Progenitor cell of endocrine pancreas (in vitro differentiated cells): Measurements from ENCODE around the gene MRPS26. TPM values are rescaled to one million over a fixed set of nuclear protein-coding genes. Genes with fewer than 3 reads are reported as not detected.
"Not testable (repeated sequence)": the region's sequence is repeated elsewhere in the genome, so short reads cannot be mapped to it uniquely, and the experiment has no call there.

Experiments used
- DNase-seq: peaks from one replicate; pipeline ENCODE4 v3.0.0; 2021; ENCODE audit warnings: low spot score; ENCODE audit not compliant: unreplicated experiment
- H3K27ac Mint-ChIP-seq: 2 replicates; pipeline ENCODE4 v1.8.0; 2021; ENCODE audit warnings: mild to moderate bottlenecking, moderate library complexity, mixed read lengths
- H3K27me3 Mint-ChIP-seq: 2 replicates; pipeline ENCODE4 v1.8.0; 2021; ENCODE audit warnings: mixed read lengths
- H3K36me3 Mint-ChIP-seq: 2 replicates; pipeline ENCODE4 v1.8.0; 2022; ENCODE audit warnings: mixed read lengths; ENCODE audit not compliant: insufficient read depth
- H3K4me1 Mint-ChIP-seq: 2 replicates; pipeline ENCODE4 v1.8.0; 2021; ENCODE audit warnings: low read depth, mixed read lengths
- H3K4me3 Mint-ChIP-seq: 2 replicates; pipeline ENCODE4 v1.8.0; 2021; ENCODE audit warnings: low read depth, mild to moderate bottlenecking, moderate library complexity, mixed read lengths
- H3K9me3 Mint-ChIP-seq: 2 replicates; pipeline ENCODE4 v1.8.0; 2021; ENCODE audit warnings: low read depth, mixed read lengths
- total RNA-seq: library from RNA; stranded (reverse); gene quantifications from 2 replicates; pipeline ENCODE4 v1.2.1, GENCODE V29; 2021
- TF ChIP-seq, protein P1 (sequence below): fragments of 200-600 bp; sonication (generic); IDR thresholded peaks from one replicate; pipeline ENCODE4 v1.5.0; 2021; ENCODE audit warnings: antibody characterized with exemption, mild to moderate bottlenecking; ENCODE audit not compliant: unreplicated experiment

MRPS26 gene
- total RNA-seq, 1 donor from 2014 or later: 74.3 TPM

DNA sequence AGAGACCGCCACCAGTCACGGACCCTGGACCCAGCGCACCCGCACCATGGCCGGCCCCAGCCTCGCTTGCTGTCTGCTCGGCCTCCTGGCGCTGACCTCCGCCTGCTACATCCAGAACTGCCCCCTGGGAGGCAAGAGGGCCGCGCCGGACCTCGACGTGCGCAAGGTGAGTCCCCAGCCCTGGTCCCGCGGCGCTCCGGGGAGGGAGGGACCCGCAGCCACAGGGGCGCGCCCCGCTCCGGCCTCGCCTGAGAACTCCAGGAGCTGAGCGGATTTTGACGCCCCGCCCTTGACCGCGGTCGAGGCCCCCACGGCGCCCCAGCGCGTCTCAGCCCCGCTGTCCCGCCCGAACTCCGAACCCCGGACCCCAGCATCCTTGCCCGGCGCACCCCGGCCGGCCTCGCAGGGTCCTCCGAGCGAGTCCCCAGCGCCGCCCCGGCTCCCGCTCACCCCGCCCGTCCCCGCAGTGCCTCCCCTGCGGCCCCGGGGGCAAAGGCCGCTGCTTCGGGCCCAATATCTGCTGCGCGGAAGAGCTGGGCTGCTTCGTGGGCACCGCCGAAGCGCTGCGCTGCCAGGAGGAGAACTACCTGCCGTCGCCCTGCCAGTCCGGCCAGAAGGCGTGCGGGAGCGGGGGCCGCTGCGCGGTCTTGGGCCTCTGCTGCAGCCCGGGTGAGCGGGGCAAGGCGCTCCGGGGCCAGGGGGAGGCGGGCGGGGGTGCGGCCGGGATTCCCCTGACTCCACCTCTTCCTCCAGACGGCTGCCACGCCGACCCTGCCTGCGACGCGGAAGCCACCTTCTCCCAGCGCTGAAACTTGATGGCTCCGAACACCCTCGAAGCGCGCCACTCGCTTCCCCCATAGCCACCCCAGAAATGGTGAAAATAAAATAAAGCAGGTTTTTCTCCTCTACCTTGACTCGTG, 26.0 kb downstream of the MRPS26 start, which contains the start of gene OXT:
OXT (plus strand) TSS at position 11 of the 920 bp plus-strand sequence; CDS start at position 47, 36 bp downstream.
- Mint-ChIP-seq H3K4me1 (peaks cover 6% of the 10 kb centered on the region), H3K9me3 (no peaks in the 10 kb centered on the region), H3K4me3 (peak within 1 kb of the TSS; percentile 56), H3K27me3 (peaks cover 32% of the 10 kb centered on the region), H3K36me3 (no peaks in the 10 kb centered on the region), H3K27ac (peak within 1 kb of the TSS; percentile 78)
- TF ChIP-seq, protein P1, sequence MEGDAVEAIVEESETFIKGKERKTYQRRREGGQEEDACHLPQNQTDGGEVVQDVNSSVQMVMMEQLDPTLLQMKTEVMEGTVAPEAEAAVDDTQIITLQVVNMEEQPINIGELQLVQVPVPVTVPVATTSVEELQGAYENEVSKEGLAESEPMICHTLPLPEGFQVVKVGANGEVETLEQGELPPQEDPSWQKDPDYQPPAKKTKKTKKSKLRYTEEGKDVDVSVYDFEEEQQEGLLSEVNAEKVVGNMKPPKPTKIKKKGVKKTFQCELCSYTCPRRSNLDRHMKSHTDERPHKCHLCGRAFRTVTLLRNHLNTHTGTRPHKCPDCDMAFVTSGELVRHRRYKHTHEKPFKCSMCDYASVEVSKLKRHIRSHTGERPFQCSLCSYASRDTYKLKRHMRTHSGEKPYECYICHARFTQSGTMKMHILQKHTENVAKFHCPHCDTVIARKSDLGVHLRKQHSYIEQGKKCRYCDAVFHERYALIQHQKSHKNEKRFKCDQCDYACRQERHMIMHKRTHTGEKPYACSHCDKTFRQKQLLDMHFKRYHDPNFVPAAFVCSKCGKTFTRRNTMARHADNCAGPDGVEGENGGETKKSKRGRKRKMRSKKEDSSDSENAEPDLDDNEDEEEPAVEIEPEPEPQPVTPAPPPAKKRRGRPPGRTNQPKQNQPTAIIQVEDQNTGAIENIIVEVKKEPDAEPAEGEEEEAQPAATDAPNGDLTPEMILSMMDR: no peak
- no peak for DNase-seq

DNA sequence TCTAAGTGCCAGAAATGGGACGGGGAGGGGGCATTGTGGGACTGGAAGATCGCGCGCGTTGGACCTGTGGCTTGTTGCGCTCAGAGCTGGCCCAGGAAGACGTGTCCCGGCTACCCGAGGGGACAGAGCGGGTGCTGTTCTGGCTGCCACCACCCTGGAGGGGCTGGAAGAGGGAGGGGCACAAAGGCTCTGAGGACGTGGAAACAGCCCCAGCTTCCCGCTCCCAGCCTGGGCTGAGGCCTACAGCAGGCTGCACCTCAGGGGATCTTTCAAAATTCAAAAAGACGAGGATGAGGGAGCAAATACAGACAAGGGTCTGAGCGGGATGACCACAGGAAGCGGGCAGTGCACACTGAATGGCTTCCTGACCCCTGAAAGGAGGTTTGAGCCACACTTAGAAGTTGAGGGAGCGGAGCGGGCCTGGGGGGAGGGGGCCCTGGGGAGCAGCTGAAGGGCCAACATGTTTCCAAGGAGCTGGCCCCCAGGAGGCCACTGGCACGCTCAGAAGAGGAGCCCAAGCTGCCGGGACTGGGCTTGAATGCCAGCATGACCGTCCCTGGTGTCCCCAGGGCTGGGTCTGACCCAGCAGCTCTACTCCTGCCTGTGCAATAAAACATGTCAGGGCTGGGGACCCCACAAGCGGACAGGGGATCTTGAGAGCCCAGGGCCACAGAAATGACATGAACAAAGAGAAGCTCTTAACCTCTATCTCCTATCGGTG, 26.8 kb downstream of the MRPS26 start:
- TF ChIP-seq, protein P1: no peak
- DNase-seq: no peak
- Mint-ChIP-seq H3K27ac (peak overlapping the region; percentile 78), H3K4me3 (peak overlapping the region; percentile 37), H3K9me3 (no peaks in the 10 kb centered on the region), H3K4me1 (peaks cover 6% of the 10 kb centered on the region), H3K36me3 (no peaks in the 10 kb centered on the region), H3K27me3 (peaks cover 34% of the 10 kb centered on the region)

DNA sequence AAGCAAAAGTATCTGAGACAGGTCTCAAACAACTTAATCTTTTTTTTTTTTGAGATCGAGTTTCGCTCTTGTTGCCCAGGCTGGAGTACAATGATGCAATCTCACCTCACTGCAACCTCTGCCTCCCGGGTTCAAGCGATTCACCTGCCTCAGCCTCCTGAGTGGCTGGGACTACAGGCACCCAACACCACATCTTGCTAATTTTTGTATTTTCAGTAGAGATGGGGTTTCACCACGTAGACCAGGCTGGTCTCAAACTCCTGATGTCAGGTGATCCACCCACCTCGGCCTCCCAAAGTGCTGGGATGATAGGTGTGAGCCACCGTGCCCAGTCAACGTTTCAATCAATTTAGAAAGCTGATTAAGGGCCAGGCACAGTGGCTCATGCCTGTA, 27.4 kb downstream of the MRPS26 start:
- not testable (repeated sequence) for H3K4me1 Mint-ChIP-seq, H3K27ac Mint-ChIP-seq, H3K4me3 Mint-ChIP-seq, H3K36me3 Mint-ChIP-seq, H3K9me3 Mint-ChIP-seq, DNase-seq
- peaks cover 39% of the 10 kb centered on the region for H3K27me3 Mint-ChIP-seq

DNA sequence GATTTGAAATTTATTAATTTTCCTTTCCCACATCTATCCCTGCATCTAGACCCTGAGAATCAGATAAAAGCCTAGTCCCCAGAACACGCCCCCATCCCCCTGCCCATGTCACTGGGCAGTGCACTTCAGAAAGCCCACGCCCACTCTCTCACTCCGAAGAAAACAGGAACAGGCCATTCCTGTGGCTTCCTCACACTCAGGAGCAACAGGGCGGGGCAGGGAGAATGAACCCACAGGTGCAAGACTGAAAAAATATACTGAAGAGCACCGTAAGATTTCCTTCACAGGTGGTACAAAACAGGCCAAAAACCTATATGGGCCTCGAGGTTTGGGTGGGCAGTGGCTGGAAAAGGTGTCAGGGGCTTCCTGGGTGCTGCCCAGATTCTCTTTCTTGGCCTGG, 29.0 kb downstream of the MRPS26 start:
- H3K27ac Mint-ChIP-seq: no peak overlapping the region
- TF ChIP-seq, protein P1: no peak
- H3K36me3 Mint-ChIP-seq: no peaks in the 10 kb centered on the region
- H3K4me1 Mint-ChIP-seq: peaks cover 6% of the 10 kb centered on the region
- H3K9me3 Mint-ChIP-seq: no peaks in the 10 kb centered on the region
- DNase-seq: no peak
- H3K27me3 Mint-ChIP-seq: peaks cover 49% of the 10 kb centered on the region
- H3K4me3 Mint-ChIP-seq: no peak overlapping the region

DNA sequence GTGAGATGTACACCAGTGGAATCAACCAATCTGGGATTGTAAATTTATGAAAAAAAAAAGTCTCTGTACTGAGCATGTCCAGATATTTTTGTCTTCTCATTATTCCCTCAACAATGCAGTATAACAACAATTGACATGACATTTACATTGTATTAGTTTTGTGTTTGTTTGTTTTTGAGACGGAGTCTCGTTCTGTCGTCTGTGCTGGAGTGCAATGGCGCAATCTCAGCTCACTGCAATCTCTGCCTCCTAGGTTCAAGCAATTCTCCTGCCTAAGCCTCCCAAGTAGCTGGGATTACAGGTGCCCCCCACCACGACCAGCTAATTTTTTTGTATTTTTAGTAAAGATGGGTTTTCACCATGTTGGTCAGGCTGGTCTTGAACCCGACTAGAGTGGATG, 29.5 kb downstream of the MRPS26 start:
- not testable (repeated sequence) for H3K9me3 Mint-ChIP-seq
- H3K27me3 Mint-ChIP-seq: peaks cover 54% of the 10 kb centered on the region

DNA sequence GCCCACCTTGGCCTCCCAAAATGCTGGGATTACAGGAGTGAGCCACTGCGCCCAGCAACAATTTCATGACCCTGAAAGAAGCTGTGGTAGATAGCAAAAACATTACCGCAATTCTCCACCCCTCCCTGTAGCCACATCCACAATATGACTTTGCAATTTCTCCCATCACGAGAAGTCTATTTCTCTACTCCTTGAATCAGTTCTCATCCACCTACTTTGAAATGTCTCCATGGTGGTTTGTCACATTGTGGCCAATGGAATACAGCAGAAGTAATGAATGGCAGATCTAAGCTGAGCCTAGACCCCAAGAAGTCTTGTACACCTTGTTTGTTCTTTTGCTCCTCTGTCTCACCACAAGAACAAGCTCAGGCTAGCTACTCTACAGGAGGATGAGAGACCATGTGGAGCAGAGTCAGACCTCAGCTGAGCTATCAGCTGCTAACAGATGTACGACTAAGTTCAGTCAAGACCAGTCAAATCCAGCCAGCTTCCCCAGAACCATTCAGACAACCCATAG, 31.8 kb downstream of the MRPS26 start:
- H3K27me3 Mint-ChIP-seq: peaks cover 60% of the 10 kb centered on the region

More for the DNA sequence above, 29.5 kb downstream of the MRPS26 start:
- not testable (repeated sequence) for H3K36me3 Mint-ChIP-seq, H3K27ac Mint-ChIP-seq, H3K4me3 Mint-ChIP-seq, DNase-seq, H3K4me1 Mint-ChIP-seq

More for the DNA sequence above, 31.8 kb downstream of the MRPS26 start:
- no peak for DNase-seq
- Mint-ChIP-seq H3K36me3 (no peaks in the 10 kb centered on the region), H3K4me3 (no peak overlapping the region), H3K4me1 (peaks cover 4% of the 10 kb centered on the region), H3K27ac (no peak overlapping the region), H3K9me3 (no peaks in the 10 kb centered on the region)
- TF ChIP-seq, protein P1: no peak
